Activated T-helper 1 cell treated with anti-CD3 and anti-CD28 coated beads, Interleukin-2, amount 50 U/mL, for 16 hours (primary cell): ENCODE data around the gene NEDD4L.
"Not testable (repeated sequence)": the region's sequence is repeated elsewhere in the genome, so short reads cannot be mapped to it uniquely, and the experiment has no call there.

Experiments used
- DNase-seq, 2 donors: peaks; one replicate each; pipeline ENCODE4 v3.0.0-alpha.2; 2020; ENCODE audit warnings: low read depth in 1 of 2, low spot score in 1 of 2

The NEDD4L gene

GRCh38 chr18:58408665-58409064 is 364.6 kb downstream of the NEDD4L start:
- no peak for DNase-seq

DNA sequence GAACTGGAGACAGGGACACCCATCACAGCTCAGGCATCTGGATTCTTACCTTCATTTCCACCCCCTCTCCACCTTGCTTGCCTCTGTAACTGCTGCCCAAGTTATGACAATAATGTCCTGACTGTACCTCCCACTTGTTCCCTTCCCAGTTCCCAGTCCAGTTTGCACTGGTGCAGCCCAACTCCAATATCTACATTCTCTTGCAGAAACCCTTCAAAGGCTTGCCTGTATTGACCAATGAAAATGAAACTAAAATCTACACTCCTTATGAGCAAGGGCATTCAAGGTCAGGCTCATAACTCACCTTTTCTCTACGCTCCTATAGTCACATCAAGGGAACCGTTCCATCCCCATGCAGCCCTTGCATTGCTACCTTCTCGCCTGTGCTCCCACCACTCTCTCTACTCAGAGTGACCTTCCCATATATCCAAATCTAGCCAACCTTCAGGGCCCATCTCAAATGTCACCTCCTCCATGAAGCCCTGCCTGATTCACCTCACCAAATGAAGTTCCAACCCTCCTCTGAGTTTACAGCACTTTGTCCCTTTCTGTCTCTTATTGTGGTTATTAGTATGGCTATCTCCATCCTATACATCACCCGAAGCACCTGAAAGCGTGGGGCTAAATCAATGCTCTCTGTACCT is 365.9 kb downstream of the NEDD4L start:
- DNase-seq = no peak

GRCh38 chr18:58411323-58411722 is 367.3 kb downstream of the NEDD4L start:
- DNase-seq = no peak

DNA sequence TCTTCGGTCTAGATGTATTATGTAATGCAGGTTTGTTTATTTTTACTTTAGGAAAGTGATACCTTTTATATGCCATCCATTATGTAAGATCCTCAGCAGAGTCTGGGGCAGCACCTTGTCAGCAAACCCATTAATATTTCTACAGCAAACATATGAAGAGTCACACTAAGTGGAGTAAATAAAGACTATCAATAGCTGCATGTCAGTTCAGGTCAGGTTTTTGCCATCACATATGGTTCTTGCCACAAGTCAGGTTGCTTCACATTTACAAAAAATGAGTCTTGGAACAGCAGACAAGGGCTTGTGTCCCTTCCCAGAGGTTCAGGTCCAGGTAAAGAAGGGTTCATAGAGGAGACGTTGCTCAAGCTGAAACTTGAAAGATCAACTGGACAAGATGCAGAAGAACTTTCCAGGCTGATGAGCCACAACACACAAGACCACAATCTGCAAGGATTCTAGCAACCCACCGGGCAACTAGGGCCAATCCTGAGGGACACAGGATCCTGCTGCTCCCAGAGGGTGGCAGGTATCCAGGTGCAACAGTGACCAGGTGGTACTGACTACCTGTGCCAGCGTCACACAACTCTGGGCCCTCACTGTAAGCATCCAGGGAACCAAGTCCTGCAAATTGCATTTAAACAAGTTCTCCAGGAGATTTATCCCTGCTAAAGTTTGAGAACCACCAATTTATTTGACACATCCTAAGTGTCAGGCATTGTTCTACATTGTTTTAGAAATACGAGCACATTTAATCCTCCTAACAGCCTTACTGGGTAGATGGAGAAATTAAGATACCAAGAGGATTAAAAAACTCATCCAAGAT is 369.0 kb downstream of the NEDD4L start:
- no peak for DNase-seq

DNA sequence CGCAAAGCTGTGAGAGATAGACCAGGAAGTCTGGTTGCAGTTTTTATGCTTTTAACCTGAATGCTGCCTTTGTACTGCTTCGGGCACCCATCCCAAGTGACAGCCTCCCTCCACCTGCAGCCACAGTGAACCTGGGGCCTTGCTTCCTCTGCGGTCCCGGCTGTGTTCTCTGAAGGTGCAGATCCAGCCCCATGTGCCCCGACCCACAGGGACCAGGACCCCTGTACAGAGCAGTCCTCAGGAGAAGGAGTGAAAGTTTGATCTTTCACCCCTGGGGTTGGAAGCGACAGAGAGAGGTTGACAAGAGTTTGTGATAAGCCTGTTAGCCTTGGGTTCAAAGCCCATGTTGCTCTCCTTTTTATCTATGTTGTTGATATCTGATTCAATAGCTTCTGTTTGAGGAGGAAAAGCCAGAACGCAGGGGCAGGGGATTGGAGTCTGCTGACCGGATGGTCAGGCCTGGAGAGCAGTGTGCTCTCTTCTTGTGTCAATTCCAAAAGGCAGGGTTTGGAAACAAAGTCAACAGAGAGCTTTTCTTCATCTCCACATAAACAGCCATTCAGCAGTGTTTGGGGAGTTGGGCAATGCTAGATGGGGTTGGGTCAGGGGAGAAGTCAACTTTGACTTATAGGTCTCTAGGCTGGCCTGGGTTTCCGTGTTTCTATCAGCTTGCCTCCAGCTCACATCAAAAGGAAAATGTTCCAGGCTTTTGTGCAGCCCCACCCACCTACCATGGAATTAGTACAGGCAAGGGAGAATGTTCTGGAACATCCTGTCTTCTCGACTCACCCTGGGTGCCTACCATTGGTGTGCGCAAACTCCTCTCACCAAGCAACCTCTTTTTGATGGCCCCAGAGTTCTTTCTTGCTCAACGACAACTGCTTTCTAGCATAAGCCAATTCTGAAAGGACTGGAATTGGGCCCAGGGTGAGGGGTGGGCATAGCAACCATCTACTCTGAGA is 369.9 kb downstream of the NEDD4L start:
- no peak for DNase-seq

DNA sequence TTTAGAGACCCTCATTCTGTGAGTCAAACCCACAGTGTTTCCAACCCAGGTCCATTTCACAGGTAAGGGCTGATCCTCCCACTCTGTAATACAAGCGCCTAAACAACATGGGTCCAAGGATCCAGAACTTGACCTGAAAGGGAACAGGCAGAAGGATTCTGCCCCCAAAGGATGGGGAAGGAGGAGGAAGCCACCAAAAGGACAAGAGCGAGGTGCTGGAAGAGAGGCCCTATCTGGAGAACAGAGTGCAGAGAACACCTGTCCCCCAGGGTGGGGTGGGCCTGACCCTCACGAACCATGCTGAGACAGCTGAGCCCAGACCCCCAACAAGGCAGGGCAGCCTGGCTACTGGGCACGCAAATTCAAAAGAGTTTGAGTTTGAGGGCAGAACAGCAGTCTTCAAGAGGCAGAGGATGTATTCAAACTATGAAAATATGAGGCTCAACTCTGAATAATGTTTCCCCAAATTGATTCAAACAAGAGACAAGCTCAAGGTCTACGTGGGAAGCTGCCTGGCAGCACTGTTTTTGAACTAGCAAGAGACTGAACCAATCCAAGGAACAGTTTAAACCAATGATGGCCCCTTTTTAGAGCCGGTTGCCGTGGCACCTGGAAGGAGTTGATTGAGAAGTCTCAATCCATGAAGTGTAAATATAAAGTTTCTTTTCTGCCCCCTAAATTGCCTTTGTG is 372.1 kb downstream of the NEDD4L start:
- DNase-seq = no peak

DNA sequence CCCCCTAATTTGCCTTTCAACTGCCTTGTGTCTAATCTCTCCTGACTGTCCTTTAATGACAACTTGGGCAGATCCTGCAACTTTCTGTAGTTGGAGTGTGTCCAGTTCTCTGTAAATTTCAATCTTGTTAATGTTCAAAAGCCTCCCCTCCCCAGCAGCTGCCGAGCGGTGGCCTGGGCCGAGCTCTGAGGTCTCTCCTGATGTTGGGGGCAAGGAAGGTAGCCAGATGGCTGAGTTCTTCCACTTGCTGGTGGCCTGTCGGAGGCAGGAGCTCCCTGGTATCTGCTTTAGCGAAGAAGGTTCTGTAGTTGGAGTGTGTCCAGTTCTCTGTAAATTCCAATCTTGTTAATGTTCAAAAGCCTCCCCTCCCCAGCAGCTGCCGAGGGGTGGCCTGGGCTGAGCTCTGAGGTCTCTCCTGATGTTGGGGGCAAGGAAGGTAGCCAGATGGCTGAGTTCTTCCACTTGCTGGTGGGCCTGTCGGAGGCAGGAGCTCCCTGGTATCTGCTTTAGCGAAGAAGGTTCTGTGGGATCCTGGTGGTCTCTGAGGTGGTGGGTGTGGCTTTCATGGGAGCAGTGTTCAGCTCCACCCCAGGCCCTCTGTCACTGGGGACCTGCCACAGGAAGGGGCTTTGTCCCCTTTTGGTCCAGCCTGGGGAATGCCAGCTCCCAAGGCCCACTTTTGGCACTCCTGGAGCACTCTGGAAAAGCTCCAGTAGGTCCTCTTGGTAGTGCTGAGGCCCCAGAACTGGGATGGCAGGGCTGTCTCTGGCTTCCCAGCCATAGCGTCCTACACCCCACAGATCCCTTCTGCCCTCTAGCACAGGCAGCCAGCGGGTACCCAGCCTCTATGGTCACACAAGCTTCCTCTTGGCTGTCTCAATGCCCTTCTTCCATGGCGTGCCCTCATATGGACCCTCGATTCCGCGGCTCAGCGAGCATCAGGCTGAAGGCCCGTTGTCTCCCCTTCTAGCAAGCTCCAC is 373.0 kb downstream of the NEDD4L start:
- no peak for DNase-seq

- DNase-seq = no peak
Measured at GRCh38 chr18:58417752-58418151, 373.7 kb downstream of the NEDD4L start.

DNA sequence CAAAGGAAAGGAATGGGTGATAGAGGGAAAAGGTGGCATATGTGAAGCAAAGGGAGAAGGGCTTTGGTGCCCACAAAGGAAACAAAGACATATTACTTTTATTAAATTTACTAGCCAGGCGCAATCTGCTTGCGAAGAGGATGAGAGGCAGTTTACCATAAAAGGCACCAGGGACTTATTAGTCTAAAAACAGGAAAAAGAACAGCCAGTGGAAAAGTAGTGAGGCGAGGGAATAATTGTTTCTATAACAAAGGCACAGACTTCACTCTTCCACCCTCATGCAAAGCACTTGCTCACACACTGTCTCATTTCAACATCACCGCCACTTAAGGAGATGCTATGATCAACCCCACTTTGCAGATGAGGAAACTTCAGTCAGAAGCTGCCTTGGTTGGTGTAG is 374.3 kb downstream of the NEDD4L start:
- no peak for DNase-seq

GRCh38 chr18:58419587-58420199 is 375.7 kb downstream of the NEDD4L start:
- DNase-seq = no peak

GRCh38 chr18:58426611-58427010 is 382.6 kb downstream of the NEDD4L start:
- no peak for DNase-seq

GRCh38 chr18:58427321-58427720 is 383.3 kb downstream of the NEDD4L start:
- no peak for DNase-seq

GRCh38 chr18:58429442-58429841 is 385.4 kb downstream of the NEDD4L start:
- DNase-seq = no peak

DNA sequence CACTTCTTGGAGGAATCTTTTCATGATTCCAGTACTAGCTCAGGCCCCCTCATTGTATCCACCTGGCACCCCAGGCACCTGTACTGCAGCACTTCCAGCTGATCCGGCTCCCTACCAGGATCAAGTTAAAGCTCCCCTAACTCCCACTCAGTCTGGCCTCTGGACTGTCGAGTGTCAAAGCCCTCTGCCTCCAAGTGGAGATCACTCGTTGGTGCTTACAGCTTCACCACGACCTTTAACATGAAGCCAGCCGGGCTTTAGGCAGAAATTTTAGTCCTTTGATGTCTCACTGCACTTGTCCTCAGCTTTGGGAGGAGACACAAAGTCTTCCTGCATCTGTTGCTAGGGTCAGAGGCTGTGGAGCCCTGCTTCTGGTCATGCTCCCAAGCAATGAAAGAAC is 387.2 kb downstream of the NEDD4L start:
- no peak for DNase-seq

DNA sequence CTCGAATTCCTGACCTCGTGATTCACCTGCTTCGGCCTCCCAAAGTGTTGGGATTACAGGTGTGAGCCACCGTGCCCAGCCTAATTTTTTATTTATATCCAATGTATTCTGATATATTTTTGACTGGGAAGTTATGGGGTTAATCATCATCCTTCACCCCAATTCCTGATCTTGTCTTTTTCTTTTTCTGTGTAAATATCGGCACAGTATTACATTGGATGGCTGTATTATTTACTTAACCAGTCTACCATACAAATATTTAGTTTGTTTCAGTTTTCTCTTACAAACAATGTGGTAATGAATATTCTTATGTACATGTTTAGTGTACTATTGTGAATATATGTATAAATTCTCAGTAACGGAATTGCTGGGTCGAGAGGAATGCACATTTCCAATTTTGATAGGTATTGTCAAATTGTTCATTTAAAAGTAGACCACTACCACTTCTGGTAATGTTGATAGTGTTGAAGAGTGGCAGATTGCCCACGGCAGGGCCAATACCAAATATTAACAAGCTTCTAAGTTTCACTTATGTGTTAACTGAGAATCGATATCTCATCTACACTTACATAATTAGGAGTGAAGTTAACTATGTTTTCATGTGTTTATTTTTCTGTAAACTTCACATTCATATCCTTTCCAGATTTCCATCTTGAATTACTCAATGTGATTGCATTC is 388.2 kb downstream of the NEDD4L start:
- no peak for DNase-seq

DNA sequence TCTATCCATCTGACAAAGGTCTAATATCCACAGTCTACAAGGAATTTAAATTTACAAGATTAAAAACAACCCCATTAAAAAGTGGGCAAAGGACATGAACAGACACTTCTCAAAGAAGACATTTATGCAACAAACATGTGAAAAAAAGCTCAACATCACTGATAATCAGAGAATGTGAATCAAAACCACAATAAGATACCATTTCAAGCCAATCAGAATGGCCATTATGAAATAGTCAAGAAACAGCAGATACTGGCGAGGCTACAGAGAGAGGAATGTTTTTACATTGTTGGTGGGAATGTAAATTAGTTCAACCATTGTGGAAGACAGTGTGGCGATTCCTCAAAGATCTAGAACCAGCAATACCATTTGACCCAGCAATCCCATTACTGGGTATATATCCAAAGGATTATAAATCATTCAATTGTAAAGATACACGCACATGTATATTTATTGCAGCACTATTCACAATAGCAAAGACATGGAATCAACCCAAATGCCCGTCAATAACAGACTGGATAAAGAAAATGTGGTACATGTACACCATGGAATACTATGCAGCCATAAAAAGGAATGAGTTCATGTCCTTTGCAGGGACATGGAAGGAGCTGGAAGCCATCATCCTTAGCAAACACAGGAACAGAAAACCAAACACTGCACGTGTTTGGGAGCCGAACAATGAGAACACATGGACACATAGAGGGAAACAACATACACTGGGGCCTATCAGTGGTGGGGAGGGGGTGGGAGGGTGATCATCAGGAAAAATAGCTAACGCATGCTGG is 391.4 kb downstream of the NEDD4L start:
- not testable (repeated sequence) for DNase-seq

GRCh38 chr18:58438161-58438957 is 394.3 kb downstream of the NEDD4L start:
- DNase-seq = no peak
